HEK293T (cell line): ENCODE measurements around the gene EGFL8.

ENCODE experiments used
- BHLHE40 ChIP-seq: fragments of 450-650 bp; IDR thresholded peaks from 2 replicates; pipeline ENCODE4 v1.6.1; 2016; ENCODE audit warnings: mild to moderate bottlenecking, moderate library complexity, borderline replicate concordance
- ELF4 ChIP-seq: fragments of 450-650 bp; IDR thresholded peaks from 2 replicates; pipeline ENCODE4 v1.6.1; 2017; ENCODE audit warnings: antibody characterized with exemption
- FOXK2 ChIP-seq: fragments of 450-650 bp; IDR thresholded peaks from 2 replicates; pipeline ENCODE4 v1.6.1; 2016; ENCODE audit warnings: mild to moderate bottlenecking
- FOXM1 ChIP-seq: fragments of 450-650 bp; IDR thresholded peaks from 2 replicates; pipeline ENCODE4 v1.6.1; 2017; ENCODE audit warnings: mild to moderate bottlenecking, borderline replicate concordance
- NFRKB ChIP-seq: fragments of 450-650 bp; IDR thresholded peaks from 2 replicates; pipeline ENCODE4 v1.6.1; 2016; ENCODE audit warnings: mild to moderate bottlenecking, moderate library complexity
- SP1 ChIP-seq: fragments of 450-650 bp; IDR thresholded peaks from 2 replicates; pipeline ENCODE4 v1.6.1; 2017
- ZNF384 ChIP-seq: fragments of 450-650 bp; IDR thresholded peaks from 2 replicates; pipeline ENCODE4 v1.6.1; 2016
- TF ChIP-seq, protein P1 (sequence below): fragments of 450-650 bp; IDR thresholded peaks from 2 replicates; pipeline ENCODE4 v1.6.1; 2016

DNA sequence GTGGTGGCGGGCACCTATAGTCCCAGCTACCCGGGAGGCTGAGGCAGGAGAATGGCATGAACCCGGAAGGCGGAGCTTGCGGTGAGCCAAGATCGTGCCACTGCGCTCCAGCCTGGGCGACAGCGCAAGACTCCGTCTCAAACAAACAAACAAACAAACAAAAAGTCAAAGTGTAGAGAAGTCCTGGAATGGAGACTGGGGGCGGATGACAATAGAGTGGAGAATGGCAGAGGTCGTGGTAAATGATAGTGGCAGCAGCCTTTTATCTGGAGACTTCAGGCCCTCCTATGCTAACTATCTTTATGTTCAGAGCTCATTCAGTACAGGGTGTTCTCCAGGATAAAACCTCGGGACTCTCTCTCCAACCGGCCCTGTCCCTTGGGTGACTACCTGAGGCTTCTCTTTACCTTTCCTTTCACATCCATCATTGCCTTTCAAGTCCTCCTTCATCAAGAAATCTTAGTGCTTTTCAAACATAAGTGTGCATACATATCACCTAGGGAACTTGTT, 32.9 kb upstream of the EGFL8 start:
- no peak for TF ChIP-seq ELF4
- TF ChIP-seq BHLHE40: no peak
- no peak for TF ChIP-seq ZNF384
- TF ChIP-seq NFRKB: no peak
- TF ChIP-seq, protein P1, sequence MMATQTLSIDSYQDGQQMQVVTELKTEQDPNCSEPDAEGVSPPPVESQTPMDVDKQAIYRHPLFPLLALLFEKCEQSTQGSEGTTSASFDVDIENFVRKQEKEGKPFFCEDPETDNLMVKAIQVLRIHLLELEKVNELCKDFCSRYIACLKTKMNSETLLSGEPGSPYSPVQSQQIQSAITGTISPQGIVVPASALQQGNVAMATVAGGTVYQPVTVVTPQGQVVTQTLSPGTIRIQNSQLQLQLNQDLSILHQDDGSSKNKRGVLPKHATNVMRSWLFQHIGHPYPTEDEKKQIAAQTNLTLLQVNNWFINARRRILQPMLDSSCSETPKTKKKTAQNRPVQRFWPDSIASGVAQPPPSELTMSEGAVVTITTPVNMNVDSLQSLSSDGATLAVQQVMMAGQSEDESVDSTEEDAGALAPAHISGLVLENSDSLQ: no peak
- TF ChIP-seq FOXM1: no peak
- no peak for TF ChIP-seq SP1
- TF ChIP-seq FOXK2: no peak
